ENCODE data around the gene TBC1D17. TPM values are rescaled to one million over a fixed set of nuclear protein-coding genes. Genes with fewer than 3 reads are reported as not detected.

TBC1D17 gene
- total and polyA plus RNA-seq, 2 of the 13 experiments (the other 11 are each of a cell fraction or from before 2014, with no cell fraction given) = 9.7 to 16.9 TPM

- TF ChIP-seq ZNF768 (CRISPR knock-in tag; IDR thresholded peaks at IDR 0.05) (peak; percentile 47; the same call in 1 of the 2 replicates), SRF (IDR thresholded peaks at IDR 0.05; ENCODE audit: low read depth, low read length) (no peak), ZNF770 (CRISPR knock-in tag; IDR thresholded peaks at IDR 0.05) (0 out of 2 replicates have a peak, but pooled peaks have one; percentile 32), ZNF747 (CRISPR knock-in tag; IDR thresholded peaks at IDR 0.05; ENCODE audit: borderline replicate concordance) (peak; percentile 64; the same call in 1 of the 2 replicates), ZNF3 (CRISPR knock-in tag; IDR thresholded peaks at IDR 0.05) (no peak), ZNF343 (CRISPR knock-in tag; IDR thresholded peaks at IDR 0.05) (peak; percentile 31; the same call in 1 of the 2 replicates), HNRNPLL (IDR thresholded peaks at IDR 0.05; ENCODE audit: low read depth, low read length, poor library complexity, severe bottlenecking) (peak; percentile 42), KDM2A (CRISPR knock-in tag; IDR thresholded peaks at IDR 0.05; ENCODE audit: borderline replicate concordance, low read depth) (peak; percentile 70), ZNF225 (CRISPR knock-in tag; IDR thresholded peaks at IDR 0.05) (no peak), ATF5 (CRISPR knock-in tag; IDR thresholded peaks at IDR 0.05; ENCODE audit: low read depth) (0 out of 2 replicates have a peak, but pooled peaks have one; percentile 77), CREBL2 (CRISPR knock-in tag; IDR thresholded peaks at IDR 0.05; ENCODE audit: borderline replicate concordance) (peak; percentile 85; the same call in 1 of the 2 replicates), ZNF138 (CRISPR knock-in tag; IDR thresholded peaks at IDR 0.05; ENCODE audit: low read depth) (no peak), ATF1 (CRISPR knock-in tag; IDR thresholded peaks at IDR 0.05) (peak; percentile 78), ZNF460 (CRISPR knock-in tag; IDR thresholded peaks at IDR 0.05; ENCODE audit: borderline replicate concordance) (no peak), ZNF354B (CRISPR knock-in tag; IDR thresholded peaks at IDR 0.05) (no peak), ZNF367 (CRISPR knock-in tag; IDR thresholded peaks at IDR 0.05; ENCODE audit: borderline replicate concordance) (no peak), NR2C2 (CRISPR knock-in tag; IDR thresholded peaks at IDR 0.05; ENCODE audit: borderline replicate concordance) (peak; percentile 54; the same call in 1 of the 2 replicates), RNF219 (CRISPR knock-in tag; IDR thresholded peaks at IDR 0.05) (no peak), HIC2 (CRISPR knock-in tag; IDR thresholded peaks at IDR 0.05; ENCODE audit: low read depth) (no peak), CENPBD1 (CRISPR knock-in tag; IDR thresholded peaks at IDR 0.05; ENCODE audit: borderline replicate concordance, low read depth) (no peak), ZNF10 (CRISPR knock-in tag; IDR thresholded peaks at IDR 0.05; ENCODE audit: borderline replicate concordance, low read depth) (no peak)
These were observed 26.8 kb upstream of the TBC1D17 start, which contains the start of gene PTOV1 (continued) for GRCh38 chr19:49850487-49851342.
